Left renal cortex interstitium (tissue), 4 donors: ENCODE measurements around the gene MYO1G. TPM values are rescaled to one million over a fixed set of nuclear protein-coding genes. Genes with fewer than 3 reads are reported as not detected.
"Not testable (repeated sequence)": the region's sequence is repeated elsewhere in the genome, so short reads cannot be mapped to it uniquely, and the experiment has no call there.

Experiments
- DNase-seq, 4 donors: peaks; one replicate each; pipeline ENCODE4 v3.0.0-alpha.2; 2013; ENCODE audit warnings: low read depth in 4 of 4, low spot score in 2 of 4, missing footprints in 1 of 4
- polyA plus RNA-seq, 4 donors: library from polyadenylated mRNA; unstranded; fragments of 120-200 nt; gene quantifications; one replicate each; pipeline ENCODE4 v1.2.1, GENCODE V29; 2013; ENCODE audit not compliant: insufficient read length in 4 of 4

MYO1G gene
- polyA plus RNA-seq, 4 donors, result 0.37 to 0.99 (median 0.63) TPM

- DNase-seq, result peak; percentile 91 to 99 (median 96)
Observed at GRCh38 chr7:44999245-45000092, 20.7 kb upstream of the MYO1G start.

- no peak for DNase-seq
Observed at GRCh38 chr7:44998153-44998871, 19.5 kb upstream of the MYO1G start.

GRCh38 chr7:44995555-44996493 lies 17.0 kb upstream of the MYO1G start:
- no peak for DNase-seq

GRCh38 chr7:44994877-44995554 lies 16.2 kb upstream of the MYO1G start:
- no peak for DNase-seq

GRCh38 chr7:44992004-44992795 lies 13.4 kb upstream of the MYO1G start:
- not testable (repeated sequence) for DNase-seq

GRCh38 chr7:44990109-44991023 lies 11.6 kb upstream of the MYO1G start:
- no peak for DNase-seq

- DNase-seq, result no peak
Observed at GRCh38 chr7:44989132-44989531, 10.3 kb upstream of the MYO1G start.

GRCh38 chr7:44988701-44989100 lies 9.9 kb upstream of the MYO1G start:
- no peak for DNase-seq

GRCh38 chr7:44987996-44988395 lies 9.2 kb upstream of the MYO1G start:
- no peak for DNase-seq

- DNase-seq, result no peak
Observed at GRCh38 chr7:44987457-44987856, 8.6 kb upstream of the MYO1G start.

- DNase-seq, result peak; percentile 79 to 89 (median 88)
Observed at GRCh38 chr7:44986218-44987053, 7.6 kb upstream of the MYO1G start.

- DNase-seq, result peak in 1 of 4 donors; percentile 24
Observed at GRCh38 chr7:44985900-44986217, 7.0 kb upstream of the MYO1G start.

GRCh38 chr7:44985033-44985695 lies 6.3 kb upstream of the MYO1G start:
- no peak for DNase-seq

GRCh38 chr7:44984478-44984758 lies 5.6 kb upstream of the MYO1G start:
- DNase-seq, result no peak

- DNase-seq, result no peak
Observed at GRCh38 chr7:44983742-44984477, 5.1 kb upstream of the MYO1G start.

- DNase-seq, result no peak
Observed at GRCh38 chr7:44982970-44983369, 4.2 kb upstream of the MYO1G start.

- no peak for DNase-seq
Observed at GRCh38 chr7:44982535-44982923, 3.7 kb upstream of the MYO1G start.
